ENCODE data around the gene TPK1.

GRCh38 chr7:144488977-144489376 is 346.9 kb downstream of the TPK1 start:
- TF ChIP-seq, protein P1, sequence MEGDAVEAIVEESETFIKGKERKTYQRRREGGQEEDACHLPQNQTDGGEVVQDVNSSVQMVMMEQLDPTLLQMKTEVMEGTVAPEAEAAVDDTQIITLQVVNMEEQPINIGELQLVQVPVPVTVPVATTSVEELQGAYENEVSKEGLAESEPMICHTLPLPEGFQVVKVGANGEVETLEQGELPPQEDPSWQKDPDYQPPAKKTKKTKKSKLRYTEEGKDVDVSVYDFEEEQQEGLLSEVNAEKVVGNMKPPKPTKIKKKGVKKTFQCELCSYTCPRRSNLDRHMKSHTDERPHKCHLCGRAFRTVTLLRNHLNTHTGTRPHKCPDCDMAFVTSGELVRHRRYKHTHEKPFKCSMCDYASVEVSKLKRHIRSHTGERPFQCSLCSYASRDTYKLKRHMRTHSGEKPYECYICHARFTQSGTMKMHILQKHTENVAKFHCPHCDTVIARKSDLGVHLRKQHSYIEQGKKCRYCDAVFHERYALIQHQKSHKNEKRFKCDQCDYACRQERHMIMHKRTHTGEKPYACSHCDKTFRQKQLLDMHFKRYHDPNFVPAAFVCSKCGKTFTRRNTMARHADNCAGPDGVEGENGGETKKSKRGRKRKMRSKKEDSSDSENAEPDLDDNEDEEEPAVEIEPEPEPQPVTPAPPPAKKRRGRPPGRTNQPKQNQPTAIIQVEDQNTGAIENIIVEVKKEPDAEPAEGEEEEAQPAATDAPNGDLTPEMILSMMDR (IDR thresholded peaks at IDR 0.05): no peak
- TF ChIP-seq POLR2A (IDR thresholded peaks at IDR 0.05): no peak

Measured in Peyer's patch (tissue), 4 donors.